ENCODE data around the gene CEACAM21. TPM values are rescaled to one million over a fixed set of nuclear protein-coding genes. Genes with fewer than 3 reads are reported as not detected.

Gene CEACAM21
- total RNA-seq: 34.1 and 38.5 TPM in 2 replicates

DNA sequence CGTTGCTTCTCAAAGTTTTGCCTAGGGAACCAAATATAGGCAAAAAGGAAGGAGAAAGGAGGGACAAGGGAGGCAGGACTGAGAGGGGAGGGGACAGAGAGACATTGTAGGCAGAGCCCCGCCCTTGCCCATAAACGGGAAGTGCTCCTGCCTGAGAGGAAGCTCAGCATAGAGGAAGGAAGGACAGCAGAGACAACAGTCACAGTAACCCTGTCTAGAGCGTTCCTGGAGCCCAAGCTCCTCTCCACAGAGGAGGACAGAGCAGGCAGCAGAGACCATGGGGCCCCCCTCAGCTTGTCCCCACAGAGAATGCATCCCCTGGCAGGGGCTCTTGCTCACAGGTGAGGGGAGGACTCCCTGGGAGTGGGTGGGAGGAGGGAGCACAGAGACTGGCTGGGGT lies at the start of gene CEACAM21:
TSS of gene CEACAM21 (plus strand) at position 169 of the 400 bp plus-strand sequence. CDS start at position 278, 109 bp downstream.
- Mint-ChIP-seq H3K4me3 (peak within 1 kb of the TSS; percentile 85), H3K27me3 (ENCODE audit: insufficient read depth) (no peaks in the 10 kb centered on the region), H3K9me3 (peaks cover 10% of the 10 kb centered on the region), H3K36me3 (ENCODE audit: low read depth) (peaks cover 38% of the 10 kb centered on the region), H3K4me1 (ENCODE audit: low read depth) (peaks cover 29% of the 10 kb centered on the region), H3K27ac (peak within 1 kb of the TSS; percentile 78)
- intact Hi-C loops (cut with micrococcal nuclease): loop anchor here (2.0 kb wide), 1 partner anchor 19 kb away; no protein-coding TSS in a partner anchor
- peak; percentile 61 for DNase-seq (ENCODE audit: low spot score)

DNA sequence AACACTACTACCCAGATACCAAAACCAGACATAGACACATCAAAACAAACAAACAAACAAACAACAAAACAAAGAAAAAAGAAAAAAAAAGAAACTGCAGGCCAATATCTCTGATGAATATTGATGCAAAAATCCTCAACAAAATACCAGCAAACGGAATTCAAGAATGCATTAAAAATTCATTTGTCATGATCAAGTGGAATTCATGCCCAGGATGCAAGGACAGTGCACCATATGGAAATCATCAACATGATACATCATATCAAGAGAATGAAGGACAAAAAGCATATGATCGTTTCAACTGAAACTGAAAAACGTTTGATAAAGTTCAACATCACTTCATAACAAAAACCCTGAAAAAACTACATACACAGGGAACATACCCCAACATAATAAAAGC lies 48.9 kb upstream of the CEACAM21 start:
- Mint-ChIP-seq H3K36me3 (ENCODE audit: low read depth) (peaks cover 17% of the 10 kb centered on the region), H3K27ac (no peak overlapping the region), H3K27me3 (ENCODE audit: insufficient read depth) (peaks cover 5% of the 10 kb centered on the region), H3K4me1 (ENCODE audit: low read depth) (peaks cover 58% of the 10 kb centered on the region), H3K9me3 (peaks cover 33% of the 10 kb centered on the region), H3K4me3 (no peak overlapping the region)
- intact Hi-C loops (cut with micrococcal nuclease): no loop called here
- no peak for DNase-seq (ENCODE audit: low spot score)

DNA sequence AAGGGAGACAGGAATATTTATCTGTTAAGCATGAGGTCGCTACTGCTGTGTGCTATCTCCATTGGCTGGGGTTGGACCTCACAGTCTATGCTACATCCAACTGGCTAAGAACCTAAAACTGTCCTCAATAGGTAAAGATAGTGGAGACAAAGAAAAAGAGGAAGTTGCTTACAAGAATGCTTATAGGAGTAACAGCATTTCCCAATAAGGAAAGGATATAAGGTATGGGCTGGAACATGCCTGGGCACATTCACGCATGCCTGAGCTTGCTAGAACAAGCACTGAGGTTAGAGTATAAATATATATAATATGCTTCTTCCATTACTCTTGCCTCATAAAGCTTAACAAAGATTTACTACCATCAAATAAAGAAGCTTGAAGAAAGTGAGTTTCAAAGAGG lies 47.9 kb upstream of the CEACAM21 start:
- H3K4me3 Mint-ChIP-seq: no peak overlapping the region
- no peak overlapping the region for H3K27ac Mint-ChIP-seq
- peaks cover 5% of the 10 kb centered on the region for H3K27me3 Mint-ChIP-seq (ENCODE audit: insufficient read depth)
- intact Hi-C loops (cut with micrococcal nuclease): no loop called here
- peaks cover 33% of the 10 kb centered on the region for H3K9me3 Mint-ChIP-seq
- no peak for DNase-seq (ENCODE audit: low spot score)
- peaks cover 55% of the 10 kb centered on the region for H3K4me1 Mint-ChIP-seq (ENCODE audit: low read depth)
- peaks cover 19% of the 10 kb centered on the region for H3K36me3 Mint-ChIP-seq (ENCODE audit: low read depth)

DNA sequence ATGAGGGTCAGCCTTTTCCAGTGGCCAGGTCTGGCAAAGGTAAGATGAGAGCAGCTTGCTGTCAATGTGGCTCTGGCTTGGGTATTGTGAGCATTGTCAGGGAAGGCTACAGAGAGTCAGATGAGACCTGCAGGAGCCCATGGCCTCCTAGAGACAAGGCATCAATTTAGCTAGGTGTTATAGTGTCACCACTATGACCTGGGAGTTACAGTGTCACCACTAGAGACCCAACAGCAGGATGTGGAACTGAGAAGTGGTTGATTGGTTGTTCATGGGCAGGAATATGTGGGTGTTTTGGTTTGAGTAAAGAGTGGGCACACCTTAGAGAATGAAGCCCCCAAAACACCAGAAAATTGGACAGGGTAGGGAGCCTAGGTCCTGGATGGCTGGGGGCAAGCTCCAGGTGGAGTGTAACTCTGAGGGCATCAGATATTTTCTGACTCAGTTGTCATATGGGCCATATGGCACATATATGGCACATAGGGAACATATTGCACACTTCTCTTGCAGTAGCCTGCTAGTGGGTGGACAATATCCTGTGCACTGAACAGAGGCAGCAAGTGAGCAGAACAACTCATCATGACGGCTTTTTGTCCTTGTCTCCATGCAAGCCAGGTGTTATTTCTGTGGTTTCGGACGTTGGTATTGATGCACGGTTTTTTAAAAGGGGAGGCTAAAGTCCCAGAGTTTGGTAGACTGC lies 46.3 kb upstream of the CEACAM21 start:
- peaks cover 70% of the 10 kb centered on the region for H3K4me1 Mint-ChIP-seq (ENCODE audit: low read depth)
- H3K4me3 Mint-ChIP-seq: peak overlapping the region; percentile 82
- peak overlapping the region; percentile 10 for H3K27ac Mint-ChIP-seq
- intact Hi-C loops (cut with micrococcal nuclease): loop anchor here (5.0 kb wide), 2 partner anchors 132 to 267 kb away; partner anchors contain the start of genes BCKDHA, EXOSC5 and HNRNPUL1
- DNase-seq (ENCODE audit: low spot score): no peak
- peaks cover 5% of the 10 kb centered on the region for H3K27me3 Mint-ChIP-seq (ENCODE audit: insufficient read depth)
- H3K36me3 Mint-ChIP-seq (ENCODE audit: low read depth): peaks cover 19% of the 10 kb centered on the region
- H3K9me3 Mint-ChIP-seq: peaks cover 33% of the 10 kb centered on the region

DNA sequence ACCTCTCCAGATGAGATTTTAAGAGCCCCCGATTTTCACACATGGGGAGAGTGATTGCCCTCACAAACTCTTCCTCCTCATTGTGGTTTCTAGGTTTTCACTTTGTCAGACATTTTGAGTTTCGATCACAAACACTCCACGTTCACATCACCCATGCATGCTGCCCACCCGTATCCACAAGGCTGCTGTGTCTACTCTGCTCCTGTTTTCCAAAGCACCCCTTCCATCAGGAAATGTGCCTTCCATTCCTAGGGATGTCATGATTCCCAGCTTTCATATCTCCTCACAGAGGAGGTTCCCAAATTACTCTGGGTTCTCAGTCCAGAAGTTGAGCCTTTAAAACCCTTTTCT lies 45.8 kb upstream of the CEACAM21 start:
- H3K27ac Mint-ChIP-seq: peak overlapping the region; percentile 87

DNA sequence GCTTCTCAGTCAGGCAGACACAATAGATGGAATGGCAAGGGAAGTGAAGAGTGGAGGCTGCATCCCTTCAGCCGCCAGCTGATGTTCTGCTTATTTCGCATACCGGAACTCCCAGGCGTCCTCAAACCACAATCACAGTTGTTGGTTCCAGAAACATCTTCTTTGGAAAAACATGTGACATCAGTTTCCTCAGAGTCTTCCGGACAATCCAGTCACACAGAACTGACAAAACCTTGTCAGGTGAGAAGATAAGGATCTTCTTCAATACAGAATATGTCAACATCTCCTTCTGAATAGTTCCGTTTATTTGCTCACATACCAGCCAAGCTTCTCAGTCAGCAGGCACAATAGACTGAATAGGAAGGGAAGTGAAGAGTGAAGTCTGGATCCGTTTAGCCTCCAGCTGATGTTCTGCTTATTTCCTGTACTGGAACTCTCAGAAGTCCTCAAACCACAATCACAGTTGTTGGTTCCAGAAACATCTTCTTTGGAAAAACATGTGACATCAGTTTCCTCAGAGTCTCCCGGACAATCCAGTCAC lies 45.1 kb upstream of the CEACAM21 start:
- H3K27me3 Mint-ChIP-seq (ENCODE audit: insufficient read depth): peaks cover 3% of the 10 kb centered on the region
- intact Hi-C loops (cut with micrococcal nuclease): loop anchor here (1.0 to 5.0 kb wide), 4 partner anchors 9 to 269 kb away; partner anchors contain the start of genes BCKDHA, EXOSC5 and HNRNPUL1
- peak overlapping the region; percentile 82 for H3K4me3 Mint-ChIP-seq
- H3K4me1 Mint-ChIP-seq (ENCODE audit: low read depth): peaks cover 82% of the 10 kb centered on the region
- no peak for DNase-seq (ENCODE audit: low spot score)
- H3K9me3 Mint-ChIP-seq: peaks cover 33% of the 10 kb centered on the region
- H3K36me3 Mint-ChIP-seq (ENCODE audit: low read depth): peaks cover 19% of the 10 kb centered on the region
- peak overlapping the region; percentile 87 for H3K27ac Mint-ChIP-seq

More for the DNA sequence above, 45.8 kb upstream of the CEACAM21 start:
- intact Hi-C loops (cut with micrococcal nuclease): loop anchor here (5.0 kb wide), 2 partner anchors 133 to 268 kb away; partner anchors contain the start of genes BCKDHA, EXOSC5 and HNRNPUL1
- peaks cover 19% of the 10 kb centered on the region for H3K36me3 Mint-ChIP-seq (ENCODE audit: low read depth)
- peak overlapping the region; percentile 82 for H3K4me3 Mint-ChIP-seq
- no peak for DNase-seq (ENCODE audit: low spot score)
- peaks cover 5% of the 10 kb centered on the region for H3K27me3 Mint-ChIP-seq (ENCODE audit: insufficient read depth)
- peaks cover 75% of the 10 kb centered on the region for H3K4me1 Mint-ChIP-seq (ENCODE audit: low read depth)
- H3K9me3 Mint-ChIP-seq: peaks cover 33% of the 10 kb centered on the region

DNA sequence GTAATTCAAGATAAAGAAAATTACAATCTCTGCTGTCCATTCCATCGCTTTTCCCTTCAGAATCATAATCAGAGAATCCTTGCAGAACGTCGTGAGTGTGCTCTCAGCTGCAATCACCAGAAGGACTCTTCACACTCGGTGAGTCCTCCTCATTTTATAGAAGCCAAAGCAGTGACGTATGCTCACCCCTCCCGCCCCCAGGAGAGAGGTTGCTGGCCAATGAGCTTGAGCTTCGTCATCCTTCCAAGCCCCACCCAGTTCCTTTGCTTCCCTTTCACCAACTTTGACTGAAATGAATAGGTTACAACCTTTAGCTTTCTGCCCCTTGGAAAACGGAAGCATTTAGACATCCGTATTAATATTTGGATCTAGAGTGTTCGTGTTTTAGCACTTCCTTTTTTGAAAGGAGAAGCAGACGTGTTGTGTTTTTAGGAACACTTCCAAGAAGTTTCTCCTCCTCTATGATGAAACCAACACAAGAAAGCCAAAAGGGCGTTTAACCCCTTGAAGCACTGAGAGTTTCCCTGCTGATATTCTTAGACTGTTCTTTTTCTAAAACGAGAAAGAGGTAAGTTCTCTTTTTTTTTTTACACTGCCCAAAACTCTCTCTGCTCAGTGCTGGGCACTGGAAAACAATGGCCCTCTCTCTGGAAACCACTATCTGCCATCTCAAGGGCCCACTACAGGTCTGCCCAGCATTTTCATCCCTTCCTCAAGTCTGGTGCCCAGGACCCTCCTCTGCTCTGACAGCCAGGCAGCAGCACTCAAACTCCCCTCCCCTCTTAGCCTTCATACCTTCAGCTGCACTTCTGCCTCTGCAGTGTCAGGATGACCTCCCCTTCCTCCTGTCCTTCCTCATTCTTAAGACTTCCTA lies 44.3 kb upstream of the CEACAM21 start:
- Mint-ChIP-seq H3K27ac (peak overlapping the region; percentile 87), H3K4me1 (ENCODE audit: low read depth) (peaks cover 91% of the 10 kb centered on the region), H3K27me3 (ENCODE audit: insufficient read depth) (no peaks in the 10 kb centered on the region), H3K4me3 (peak overlapping the region; percentile 82), H3K9me3 (peaks cover 33% of the 10 kb centered on the region), H3K36me3 (ENCODE audit: low read depth) (peaks cover 24% of the 10 kb centered on the region)
- peak; percentile 87 for DNase-seq (ENCODE audit: low spot score)
- intact Hi-C loops (cut with micrococcal nuclease): loop anchor here (1.0 to 5.0 kb wide), 4 partner anchors 9 to 269 kb away; partner anchors contain the start of genes BCKDHA, EXOSC5 and HNRNPUL1

DNA sequence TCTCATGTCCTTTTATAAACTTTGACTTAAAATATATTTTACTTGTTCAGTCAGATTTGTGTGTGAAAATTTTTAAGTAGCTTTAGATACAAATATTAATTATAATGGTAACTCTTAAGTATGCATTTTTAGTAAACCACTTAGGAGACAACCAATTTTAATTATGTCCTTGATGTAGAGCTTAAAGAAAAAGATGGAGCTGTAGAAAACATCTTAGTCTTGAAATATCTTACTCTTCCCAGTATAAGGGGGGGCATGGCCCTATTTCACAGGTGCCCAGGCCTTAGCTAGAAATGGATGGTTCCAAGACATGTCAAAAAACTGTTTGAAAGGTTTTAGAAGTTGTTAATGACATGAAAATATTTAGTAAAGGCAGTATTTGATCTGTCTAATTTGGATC lies 43.4 kb upstream of the CEACAM21 start:
- peak overlapping the region; percentile 87 for H3K27ac Mint-ChIP-seq
- DNase-seq (ENCODE audit: low spot score): no peak
- H3K36me3 Mint-ChIP-seq (ENCODE audit: low read depth): peaks cover 24% of the 10 kb centered on the region
- no peaks in the 10 kb centered on the region for H3K27me3 Mint-ChIP-seq (ENCODE audit: insufficient read depth)
- peaks cover 95% of the 10 kb centered on the region for H3K4me1 Mint-ChIP-seq (ENCODE audit: low read depth)
- intact Hi-C loops (cut with micrococcal nuclease): loop anchor here (5.0 kb wide), 2 partner anchors 135 to 270 kb away; partner anchors contain the start of genes BCKDHA, EXOSC5 and HNRNPUL1
- H3K9me3 Mint-ChIP-seq: peaks cover 29% of the 10 kb centered on the region
- peak overlapping the region; percentile 82 for H3K4me3 Mint-ChIP-seq

DNA sequence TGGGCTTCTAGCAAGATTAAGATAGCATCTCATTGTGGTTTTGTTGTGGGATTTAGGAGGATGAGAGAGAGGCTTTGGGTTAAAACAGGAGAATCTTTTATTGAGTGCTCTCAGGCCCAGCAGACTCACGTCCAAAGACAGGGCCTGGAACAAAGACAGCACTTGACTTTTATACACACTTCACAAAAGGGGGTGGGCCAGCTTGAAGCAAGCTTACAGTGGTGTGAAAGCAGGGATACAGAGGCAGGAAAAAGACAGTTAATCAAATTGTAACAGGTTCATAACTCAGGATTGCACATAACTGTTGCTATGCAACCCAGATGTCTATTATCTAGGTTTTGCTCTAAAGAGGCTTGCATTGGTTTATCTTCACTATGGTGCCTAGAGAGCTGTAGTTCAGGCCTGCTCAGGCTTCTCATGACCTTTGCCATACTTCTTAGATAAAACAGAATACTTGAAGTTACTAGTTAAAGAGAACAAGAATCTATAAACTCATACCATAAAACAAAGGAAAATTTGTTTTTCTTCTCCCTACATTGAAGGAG lies 42.2 kb upstream of the CEACAM21 start:
- Mint-ChIP-seq H3K4me1 (ENCODE audit: low read depth) (peaks cover 91% of the 10 kb centered on the region), H3K27ac (peak overlapping the region; percentile 80), H3K36me3 (ENCODE audit: low read depth) (peaks cover 21% of the 10 kb centered on the region), H3K27me3 (ENCODE audit: insufficient read depth) (no peaks in the 10 kb centered on the region), H3K4me3 (peak overlapping the region; percentile 82), H3K9me3 (peaks cover 23% of the 10 kb centered on the region)
- intact Hi-C loops (cut with micrococcal nuclease): loop anchor here (2.0 to 5.0 kb wide), 3 partner anchors 15 to 271 kb away; partner anchors contain the start of genes BCKDHA, EXOSC5 and HNRNPUL1
- no peak for DNase-seq (ENCODE audit: low spot score)

DNA sequence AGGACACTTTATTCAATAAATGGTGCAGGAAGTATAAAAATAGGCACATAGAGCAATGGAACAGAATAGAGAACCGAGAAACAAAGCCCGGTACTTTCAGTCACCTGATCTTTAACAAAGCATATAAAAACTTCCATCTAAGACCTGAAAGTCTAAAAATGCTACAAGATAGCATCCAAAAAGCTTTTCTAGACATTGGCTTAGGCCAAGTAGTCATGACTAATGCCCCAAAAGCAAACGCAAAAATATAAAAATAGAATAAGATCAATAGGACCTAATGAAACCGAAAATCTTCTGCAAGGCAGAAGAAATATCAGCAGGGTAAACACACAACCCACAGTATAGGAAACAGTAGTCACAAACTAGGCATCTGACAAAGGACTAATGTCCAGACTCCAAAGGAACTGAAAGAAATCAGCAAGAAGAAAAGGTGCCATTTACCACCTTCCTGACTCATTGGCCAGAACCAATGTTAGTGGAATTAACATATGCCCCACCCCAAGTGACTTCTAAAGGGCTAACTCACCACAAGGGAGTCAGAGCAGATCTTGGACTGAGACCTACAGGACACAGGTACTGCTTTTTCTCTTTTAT lies 40.8 kb upstream of the CEACAM21 start:
- H3K9me3 Mint-ChIP-seq: peaks cover 10% of the 10 kb centered on the region
- H3K4me1 Mint-ChIP-seq (ENCODE audit: low read depth): peaks cover 91% of the 10 kb centered on the region
- H3K27ac Mint-ChIP-seq: peak overlapping the region; percentile 93
- no peak for DNase-seq (ENCODE audit: low spot score)
- intact Hi-C loops (cut with micrococcal nuclease): loop anchor here (1.0 to 2.0 kb wide), 3 partner anchors 8 to 14 kb away; no protein-coding TSS in a partner anchor
- peak overlapping the region; percentile 77 for H3K4me3 Mint-ChIP-seq
- no peaks in the 10 kb centered on the region for H3K27me3 Mint-ChIP-seq (ENCODE audit: insufficient read depth)
- peaks cover 14% of the 10 kb centered on the region for H3K36me3 Mint-ChIP-seq (ENCODE audit: low read depth)

DNA sequence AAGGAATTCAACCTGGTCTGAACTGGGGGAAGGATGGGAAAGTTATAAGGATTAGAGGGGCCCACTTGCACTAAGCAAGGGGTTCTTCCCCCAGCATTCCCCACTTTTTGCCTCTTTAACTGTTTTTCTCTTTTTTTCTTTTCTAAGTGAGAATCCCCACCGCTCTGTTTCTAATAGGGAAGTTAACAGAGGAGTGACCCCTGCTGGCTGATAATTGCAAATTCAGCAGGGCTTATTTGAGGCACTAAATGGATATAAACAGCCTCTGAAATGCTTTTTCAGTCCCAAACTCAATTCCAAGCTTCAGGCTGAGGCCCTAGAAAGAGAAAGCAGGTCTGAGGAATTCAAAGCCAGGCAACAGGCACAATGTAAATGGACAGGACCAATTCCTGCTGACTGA lies 38.2 kb upstream of the CEACAM21 start:
- no peaks in the 10 kb centered on the region for H3K27me3 Mint-ChIP-seq (ENCODE audit: insufficient read depth)
- H3K9me3 Mint-ChIP-seq: no peaks in the 10 kb centered on the region
- H3K4me3 Mint-ChIP-seq: no peak overlapping the region
- DNase-seq (ENCODE audit: low spot score): no peak
- peaks cover 82% of the 10 kb centered on the region for H3K4me1 Mint-ChIP-seq (ENCODE audit: low read depth)
- intact Hi-C loops (cut with micrococcal nuclease): loop anchor here (1.0 kb wide), 1 partner anchor 88 kb away; no protein-coding TSS in a partner anchor
- H3K36me3 Mint-ChIP-seq (ENCODE audit: low read depth): peaks cover 7% of the 10 kb centered on the region
- no peak overlapping the region for H3K27ac Mint-ChIP-seq

Measured in activated T-helper 1 cell treated with anti-CD3 and anti-CD28 coated beads, Interleukin-12 subunit alpha, Interleukin-12 subunit beta, Interleukin-2, Interleukin-4 antibody, amounts not matched to agents 30 ng/mL and 10 ng/mL and 1 ng/mL, durations not matched to agents 14 hours and 24 hours and 36 hours (primary cell).